CD4-positive, alpha-beta T cell (primary cell): Measurements from ENCODE around the gene INPP5A. TPM values are rescaled to one million over a fixed set of nuclear protein-coding genes. Genes with fewer than 3 reads are reported as not detected.

Experiments used
- ATAC-seq: fragments of 200-7000 bp; cut with Tn5 transposase; one replicate; pipeline ENCODE4 v1.10.0; 2022; ENCODE audit warnings: mild to moderate bottlenecking; ENCODE audit not compliant: poor library complexity
- CTCF ChIA-PET: fragments of 350-600 bp; sonication (Branson Sonifier 250); formaldehyde crosslinking; loops from one replicate; lab custom pipeline; 2021; ENCODE audit warnings: antibody characterized with exemption, inconsistent platforms; lab: Charles Lee
- POLR2A ChIA-PET: fragments of 350-600 bp; sonication (Branson Sonifier 250); formaldehyde crosslinking; loops from one replicate; lab custom pipeline; 2021; ENCODE audit warnings: antibody characterized with exemption, inconsistent platforms; lab: Charles Lee
- DNase-seq, 14 experiments: peaks; one replicate each; pipeline ENCODE4 v3.0.0-alpha.2; 2013 to 2020; ENCODE audit warnings: mixed read lengths in 2 of 14
- H3K27ac ChIP-seq, 2 donors: one replicate each; pipeline versions ENCODE4 v1.5.1 to v1.7.0; 2013; ENCODE audit warnings: low read length in 2 of 2, low read depth in 1 of 2, mild to moderate bottlenecking in 1 of 2
- H3K27me3 ChIP-seq, 2 experiments: 1 replicate in 1 of 2; 2 replicates in 1 of 2; pipeline versions ENCODE4 v1.6.1 to v1.7.0; 2013; ENCODE audit warnings: low read length in 2 of 2, control low read depth in 1 of 2, mild to moderate bottlenecking in 1 of 2, moderate library complexity in 1 of 2; ENCODE audit not compliant: insufficient read depth in 2 of 2, control insufficient read depth in 1 of 2
- H3K36me3 ChIP-seq: one replicate; pipeline ENCODE4 v1.6.1; 2013; ENCODE audit warnings: low read length, control low read depth; ENCODE audit not compliant: insufficient read depth
- H3K4me1 ChIP-seq: one replicate; pipeline ENCODE4 v1.6.1; 2013; ENCODE audit warnings: low read length, control low read depth; ENCODE audit not compliant: insufficient read depth
- H3K4me3 ChIP-seq: one replicate; pipeline ENCODE4 v1.5.1; 2013; ENCODE audit warnings: mild to moderate bottlenecking, low read length, moderate library complexity
- H3K9me3 ChIP-seq, 2 experiments: 1 replicate in 1 of 2; 2 replicates in 1 of 2; pipeline versions ENCODE4 v1.6.1 to v1.7.0; 2013; ENCODE audit warnings: low read length in 2 of 2, mild to moderate bottlenecking in 2 of 2, control low read depth in 1 of 2, moderate library complexity in 1 of 2; ENCODE audit not compliant: control insufficient read depth in 1 of 2, insufficient read depth in 1 of 2
- H3K27ac Mint-ChIP-seq: one replicate; pipeline ENCODE4 v1.8.0; 2020; ENCODE audit warnings: mixed read lengths
- H3K27me3 Mint-ChIP-seq: one replicate; pipeline ENCODE4 v1.8.0; 2021; ENCODE audit warnings: mixed read lengths
- H3K36me3 Mint-ChIP-seq: one replicate; pipeline ENCODE4 v1.8.0; 2021; ENCODE audit warnings: low read depth, mixed read lengths
- H3K4me1 Mint-ChIP-seq: one replicate; pipeline ENCODE4 v1.8.0; 2021; ENCODE audit warnings: low read depth, mixed read lengths
- H3K4me3 Mint-ChIP-seq: one replicate; pipeline ENCODE4 v1.8.0; 2020; ENCODE audit warnings: mild to moderate bottlenecking, mixed read lengths
- H3K9me3 Mint-ChIP-seq: one replicate; pipeline ENCODE4 v1.8.0; 2020; ENCODE audit warnings: mixed read lengths
- CTCF ChIP-seq: fragments of 200-600 bp; IDR thresholded peaks from one replicate; pipeline ENCODE4 v1.8.0; 2022; ENCODE audit warnings: antibody characterized with exemption, mild to moderate bottlenecking
- intact Hi-C, 2 experiments: fragments of 100-400 bp; cut with DNase I in 1 of 2; cut with micrococcal nuclease in 1 of 2; formaldehyde crosslinking; loops; one replicate each; pipeline versions ENCODE4 v1.15.1 to v1.9.0; 2023 to 2025; cut with DNase I, micrococcal nuclease
- total RNA-seq, 174 experiments: library from RNA in 2 of 174; stranded (reverse) in 2 of 174; gene quantifications; one replicate each; pipeline ENCODE4 v1.2.3 and lab custom pipeline; 2021 to 2026

The INPP5A gene
- total RNA-seq, 2 experiments from 2014 or later: 22.0 to 24.8 TPM

- Histone ChIP-seq H3K27me3 (peaks cover 0 to 3% of the 10 kb centered on the region in 2 experiments), H3K27ac (no peak overlapping the region), H3K4me3 (no peak overlapping the region), H3K36me3 (no peaks in the 10 kb centered on the region), H3K9me3 (peaks cover 0 to 9% of the 10 kb centered on the region in 2 experiments), H3K4me1 (no peaks in the 10 kb centered on the region)
- no peak for TF ChIP-seq CTCF
- intact Hi-C loops: no loop called here
- POLR2A ChIA-PET: no interaction called here
- H3K9me3 Mint-ChIP-seq: no peaks in the 10 kb centered on the region
- no peak overlapping the region for H3K4me3 Mint-ChIP-seq
- H3K4me1 Mint-ChIP-seq: no peaks in the 10 kb centered on the region
- no peak for DNase-seq
- no peak overlapping the region for H3K27ac Mint-ChIP-seq
- CTCF ChIA-PET: no interaction called here
- ATAC-seq: no peak
- H3K27me3 Mint-ChIP-seq: peaks cover 11% of the 10 kb centered on the region
- no peaks in the 10 kb centered on the region for H3K36me3 Mint-ChIP-seq
Measured at GRCh38 chr10:132522521-132523411, 14.8 kb upstream of the INPP5A start.

- ChIA-PET POLR2A (no interaction called here), CTCF (no interaction called here)
- ATAC-seq: no peak
- intact Hi-C loops: no loop called here
- Mint-ChIP-seq H3K4me1 (no peaks in the 10 kb centered on the region), H3K9me3 (no peaks in the 10 kb centered on the region), H3K36me3 (no peaks in the 10 kb centered on the region), H3K4me3 (no peak overlapping the region), H3K27me3 (peaks cover 15% of the 10 kb centered on the region), H3K27ac (no peak overlapping the region)
- Histone ChIP-seq H3K4me1 (no peaks in the 10 kb centered on the region), H3K36me3 (no peaks in the 10 kb centered on the region), H3K27ac (no peak overlapping the region), H3K9me3 (peaks cover 0 to 15% of the 10 kb centered on the region in 2 experiments), H3K4me3 (no peak overlapping the region), H3K27me3 (no peaks in the 10 kb centered on the region)
- TF ChIP-seq CTCF: no peak
- no peak for DNase-seq
Measured at GRCh38 chr10:132523561-132524442, 13.8 kb upstream of the INPP5A start.

GRCh38 chr10:132524443-132525285, 12.9 kb upstream of the INPP5A start:
- peaks cover 18% of the 10 kb centered on the region for H3K27me3 Mint-ChIP-seq
- H3K27ac ChIP-seq: no peak overlapping the region
- intact Hi-C loops: no loop called here
- CTCF ChIA-PET: no interaction called here
- no peak for TF ChIP-seq CTCF
- H3K9me3 ChIP-seq: peaks cover 0 to 15% of the 10 kb centered on the region in 2 experiments
- no peaks in the 10 kb centered on the region for H3K9me3 Mint-ChIP-seq
- POLR2A ChIA-PET: no interaction called here
- DNase-seq: no peak
- H3K27me3 ChIP-seq: peaks cover 0 to 3% of the 10 kb centered on the region in 2 experiments
- no peaks in the 10 kb centered on the region for H3K36me3 ChIP-seq
- no peaks in the 10 kb centered on the region for H3K4me1 ChIP-seq
- no peaks in the 10 kb centered on the region for H3K36me3 Mint-ChIP-seq
- no peak overlapping the region for H3K4me3 Mint-ChIP-seq
- no peaks in the 10 kb centered on the region for H3K4me1 Mint-ChIP-seq
- H3K4me3 ChIP-seq: no peak overlapping the region
- H3K27ac Mint-ChIP-seq: no peak overlapping the region
- ATAC-seq: no peak
